SIG-M5 treated with dmso at 0.1 percent for 504 hours (cell line): Measurements from ENCODE around the gene ATG101.

Experiments
- DNase-seq: peaks from one replicate; lab custom pipeline; 2025; ENCODE audit not compliant: unreplicated experiment; lab: John Stamatoyannopoulos, UW

ATG101 gene

GRCh38 chr12:52057638-52058576, 11.9 kb upstream of the ATG101 start:
- no peak for DNase-seq

GRCh38 chr12:52058631-52059361, 11.0 kb upstream of the ATG101 start:
- DNase-seq = no peak

GRCh38 chr12:52059582-52060497, 9.9 kb upstream of the ATG101 start:
- DNase-seq = no peak

- DNase-seq = no peak
Observed at GRCh38 chr12:52060498-52061177, 9.1 kb upstream of the ATG101 start.

- no peak for DNase-seq
Observed at GRCh38 chr12:52061470-52062166, 8.2 kb upstream of the ATG101 start.

- DNase-seq = no peak
Observed at GRCh38 chr12:52062167-52063081, 7.4 kb upstream of the ATG101 start.

- no peak for DNase-seq
Observed at GRCh38 chr12:52063082-52063924, 6.5 kb upstream of the ATG101 start.

- DNase-seq = no peak
Observed at GRCh38 chr12:52063981-52064649, 5.7 kb upstream of the ATG101 start.

GRCh38 chr12:52066346-52067080, 3.3 kb upstream of the ATG101 start:
- no peak for DNase-seq

- no peak for DNase-seq
Observed at GRCh38 chr12:52067081-52067374, 2.8 kb upstream of the ATG101 start.

- DNase-seq = peak; percentile 57
Observed at GRCh38 chr12:52070185-52070925, 577 bp downstream of the ATG101 start.

GRCh38 chr12:52073531-52074381, 4.0 kb downstream of the ATG101 start:
- no peak for DNase-seq

- DNase-seq = no peak
Observed at GRCh38 chr12:52074971-52075724, 5.4 kb downstream of the ATG101 start.

GRCh38 chr12:52076811-52077210, 7.0 kb downstream of the ATG101 start:
- no peak for DNase-seq

GRCh38 chr12:52078276-52078675, 8.5 kb downstream of the ATG101 start:
- DNase-seq = no peak
